HepG2 (cell line): ENCODE measurements around the gene SUCLG2. TPM values are rescaled to one million over a fixed set of nuclear protein-coding genes. Genes with fewer than 3 reads are reported as not detected.

ENCODE experiments used
- ATAC-seq: fragments of 200-7000 bp; cut with Tn5 transposase; 3 replicates; pipeline ENCODE4 v1.9.1; 2020; ENCODE audit warnings: mild to moderate bottlenecking, moderate library complexity
- BruUV-seq: library from RNA; stranded (reverse); fragments of 400-500 nt; replicated peaks from 2 replicates; lab custom pipeline; 2021; lab: Mats Ljungman, UMichigan
- CTCF ChIA-PET: fragments of 300-600 bp; formaldehyde crosslinking; extraction: SDS; loops from one replicate; lab custom pipeline; 2021; ENCODE audit warnings: low total read pairs, inconsistent platforms, low intra/inter-chr PET ratio; lab: Yijun Ruan, JAX
- POLR2A ChIA-PET: fragments of 350-600 bp; sonication (Branson Sonifier 250); formaldehyde crosslinking; loops from one replicate; lab custom pipeline; 2020; ENCODE audit warnings: antibody characterized with exemption, inconsistent platforms; lab: Yijun Ruan, JAX
- DNase-seq: peaks from one replicate; pipeline ENCODE4 v3.0.0-alpha.2; 2015; ENCODE audit warnings: low spot score
- FAIRE-seq: peaks from 3 replicates; lab custom pipeline; 2011; peaks lifted over from hg19 to GRCh38; lab: Jason Lieb, UNC
- H2AFZ ChIP-seq: one replicate; pipeline ENCODE4 v1.6.1; 2011; ENCODE audit warnings: low read length, inconsistent platforms
- H3K27ac ChIP-seq: fragments of 300-600 bp; 3 replicates; pipeline ENCODE4 v1.8.0; 2011; ENCODE audit warnings: mixed run types, mild to moderate bottlenecking, mixed read lengths, low read length, inconsistent platforms; ENCODE audit not compliant: insufficient read depth; ENCODE audit errors: extremely low read length
- H3K27me3 ChIP-seq, 2 experiments: fragments of 200-600 bp in 1 of 2; 2 replicates in 1 of 2; 3 replicates in 1 of 2; pipeline versions ENCODE4 v1.6.0 to v1.8.0; 2011; ENCODE audit warnings: low read length in 2 of 2, mild to moderate bottlenecking in 2 of 2, moderate library complexity in 2 of 2, inconsistent platforms in 1 of 2; ENCODE audit not compliant: insufficient read depth in 2 of 2, control insufficient read depth in 1 of 2
- H3K36me3 ChIP-seq, 2 experiments: fragments of 200-600 bp in 1 of 2; replicated peaks in 1 of 2; 2 replicates in 1 of 2; 3 replicates in 1 of 2; pipeline versions ENCODE4 v1.5.1 to v1.8.0; 2011; ENCODE audit warnings: low read length in 2 of 2, inconsistent platforms in 1 of 2; ENCODE audit not compliant: insufficient read depth in 2 of 2, control insufficient read depth in 1 of 2
- H3K4me1 ChIP-seq: 2 replicates; pipeline ENCODE4 v1.5.1; 2012; ENCODE audit warnings: low read length, inconsistent platforms; ENCODE audit not compliant: insufficient read depth
- H3K4me2 ChIP-seq: 2 replicates; pipeline ENCODE4 v1.6.0; 2011; ENCODE audit warnings: low read depth, low read length, inconsistent platforms
- H3K4me3 ChIP-seq, 3 experiments: fragments of 200-600 bp in 1 of 3; sonication (generic), shearing (Covaris generic) in 1 of 3; replicated peaks in 1 of 3; 2 replicates each; pipeline ENCODE4 v1.5.1; 2011 to 2016; ENCODE audit warnings: low read length in 3 of 3, inconsistent platforms in 2 of 3, low read depth in 2 of 3, mild to moderate bottlenecking in 2 of 3, control low read depth in 1 of 3, mixed read lengths in 1 of 3; ENCODE audit not compliant: insufficient read depth in 1 of 3
- H3K79me2 ChIP-seq: one replicate; pipeline ENCODE4 v1.6.1; 2011; ENCODE audit warnings: low read length, inconsistent platforms; ENCODE audit not compliant: insufficient read depth
- H3K9ac ChIP-seq: 2 replicates; pipeline ENCODE4 v1.6.0; 2011; ENCODE audit warnings: mild to moderate bottlenecking, low read depth, low read length, inconsistent platforms; ENCODE audit not compliant: insufficient read depth
- H3K9me3 ChIP-seq: 2 replicates; pipeline ENCODE4 v1.5.1; 2012; ENCODE audit warnings: mild to moderate bottlenecking, low read length
- H4K20me1 ChIP-seq: 2 replicates; pipeline ENCODE4 v1.6.0; 2011; ENCODE audit warnings: inconsistent platforms, mild to moderate bottlenecking, low read length, moderate library complexity; ENCODE audit not compliant: insufficient read depth
- GMEB1 ChIP-seq: sonication (generic); formaldehyde crosslinking; IDR thresholded peaks from 2 replicates; pipeline ENCODE4 v1.5.1; 2020; ENCODE audit warnings: missing genetic modification reagents, mild to moderate bottlenecking, borderline replicate concordance
- MXD3 ChIP-seq: IDR thresholded peaks from 2 replicates; pipeline ENCODE4 v1.6.1; 2016; ENCODE audit warnings: mild to moderate bottlenecking, missing biosample characterization, missing genetic modification reagents
- MZF1 ChIP-seq: sonication (generic); formaldehyde crosslinking; IDR thresholded peaks from 2 replicates; pipeline ENCODE4 v1.8.1; 2023; ENCODE audit warnings: mild to moderate bottlenecking, missing genetic modification reagents, borderline replicate concordance
- PCBP2 ChIP-seq: fragments of 200-400 bp; formaldehyde crosslinking; optimal IDR thresholded peaks from 2 replicates; pipeline ENCODE3; 2018; ENCODE audit warnings: low read length, low read depth; ENCODE audit not compliant: poor library complexity, severe bottlenecking
- RBFOX2 ChIP-seq: fragments of 200-400 bp; formaldehyde crosslinking; IDR thresholded peaks from 2 replicates; pipeline ENCODE4 v1.6.1; 2017; ENCODE audit warnings: low read depth, mild to moderate bottlenecking, low read length
- YEATS4 ChIP-seq: sonication (generic); formaldehyde crosslinking; IDR thresholded peaks from 2 replicates; pipeline ENCODE4 v1.4.0; 2020; ENCODE audit warnings: missing genetic modification reagents, borderline replicate concordance
- ZFP91 ChIP-seq: sonication (generic); formaldehyde crosslinking; IDR thresholded peaks from 2 replicates; pipeline ENCODE4 v1.9.0; 2022; ENCODE audit warnings: missing genetic modification reagents, mild to moderate bottlenecking, borderline replicate concordance
- ZHX1 ChIP-seq: sonication (generic); formaldehyde crosslinking; IDR thresholded peaks from 2 replicates; pipeline ENCODE4 v1.8.1; 2022; ENCODE audit warnings: low read depth, mild to moderate bottlenecking, missing genetic modification reagents
- ZNF292 ChIP-seq: sonication (generic); formaldehyde crosslinking; IDR thresholded peaks from 2 replicates; pipeline ENCODE4 v1.8.1; 2022; ENCODE audit warnings: mild to moderate bottlenecking, low read depth, missing genetic modification reagents, borderline replicate concordance
- ZNF687 ChIP-seq: sonication (generic); formaldehyde crosslinking; IDR thresholded peaks from 2 replicates; pipeline ENCODE4 v1.5.1; 2020; ENCODE audit warnings: mild to moderate bottlenecking, missing genetic modification reagents, moderate library complexity
- WGBS: methylation state at CpG from one replicate; pipeline ENCODE4 v1.1.6; 2017; ENCODE audit warnings: low lambda C conversion rate; 5-methylcytosine and 5-hydroxymethylcytosine counted together
- in situ Hi-C: cut with HindIII; loops from 2 replicates; pipeline ENCODE4 v1.10.0; 2017; ENCODE audit warnings: low pct_unique_long_range_greater_than_20kb; ENCODE audit not compliant: extremely low pct_ligation_motif_present
- intact Hi-C: fragments of 100-400 bp; cut with micrococcal nuclease; formaldehyde crosslinking; loops from one replicate; pipeline ENCODE4 v1.10.0; 2022; ENCODE audit not compliant: unreplicated experiment
- polyA plus RNA-seq, 8 experiments: library from polyadenylated mRNA; depleted of rRNA in 3 of 8; stranded (reverse) in 7 of 8; unstranded in 1 of 8; fragments of >200 nt; fragmentation: Illumina TruSeq in 4 of 8; extraction: Trizol in 4 of 8; gene quantifications; 2 replicates each; pipeline versions ENCODE4 v1.2.1 to v1.2.3, GENCODE V29; 2011 to 2016; ENCODE audit warnings: low read depth in 4 of 8, missing spikeins in 1 of 8, mixed read lengths in 1 of 8; ENCODE audit not compliant: insufficient read depth in 1 of 8
- total RNA-seq, 5 experiments: library from RNA; depleted of rRNA; stranded (reverse); fragments of >200 nt; fragmentation: Illumina TruSeq; extraction: Trizol; gene quantifications; 2 replicates each; pipeline ENCODE4 v1.2.3, GENCODE V29; 2016; ENCODE audit warnings: low read depth in 1 of 5

The SUCLG2 gene
- total and polyA plus RNA-seq, 2 of the 13 experiments (the other 11 are each of a cell fraction or from before 2014, with no cell fraction given): 21.4 to 64.9 TPM

- DNase-seq (no peak), FAIRE-seq (no peak)
- Histone ChIP-seq H3K4me3 (no peak overlapping the region), H3K36me3 (no peaks in the 10 kb centered on the region), H3K4me2 (no peak overlapping the region), H3K9me3 (no peaks in the 10 kb centered on the region), H3K9ac (no peak overlapping the region), H3K79me2 (no peaks in the 10 kb centered on the region), H3K27ac (no peak overlapping the region), H2AFZ (no peak overlapping the region)
- 97% methylated on average over 3 of the region's 3 CpGs for WGBS
- CTCF ChIA-PET: no interaction called here
- intact Hi-C loops: no loop called here
- TF ChIP-seq ZHX1 (CRISPR knock-in tag) (no peak), ZNF687 (no peak), ZNF292 (CRISPR knock-in tag) (no peak), PCBP2 (no peak), MXD3 (CRISPR knock-in tag) (no peak), MZF1 (CRISPR knock-in tag) (no peak), GMEB1 (CRISPR knock-in tag) (no peak), YEATS4 (CRISPR knock-in tag) (no peak), RBFOX2 (no peak), ZFP91 (CRISPR knock-in tag) (no peak)
- TF ChIP-seq, all 625 proteins: peak for 0
- Histone ChIP-seq H4K20me1 (no peaks in the 10 kb centered on the region), H3K4me1 (peaks cover 7% of the 10 kb centered on the region), H3K27me3 (no peaks in the 10 kb centered on the region)
- no peak for ATAC-seq
- no TSS peak for BruUV-seq
- in situ Hi-C loops: no loop called here
- POLR2A ChIA-PET: no interaction called here
These were observed 119.4 kb downstream of the SUCLG2 start for GRCh38 chr3:67535006-67535405.
